Neural cell (in vitro differentiated cells): ENCODE results near the gene GLB1L2. TPM values are rescaled to one million over a fixed set of nuclear protein-coding genes. Genes with fewer than 3 reads are reported as not detected.

Experiments
- H2AFZ ChIP-seq: fragments of 200-600, 300-800 bp; sonication (generic), shearing (Covaris generic); 2 replicates; pipeline ENCODE4 v1.6.0; 2014; ENCODE audit warnings: low read depth, mild to moderate bottlenecking, antibody characterized with exemption, low read length, moderate library complexity
- H3F3A ChIP-seq: fragments of 200-600 bp; shearing (Covaris generic); 2 replicates; pipeline ENCODE4 v1.6.1; 2016; ENCODE audit warnings: mild to moderate bottlenecking, moderate library complexity, mixed read lengths, antibody characterized with exemption, low read length; ENCODE audit not compliant: insufficient read depth, poor library complexity, severe bottlenecking
- H3K27ac ChIP-seq: fragments of 200-600, 300-800 bp; sonication (generic), shearing (Covaris generic); 2 replicates; pipeline ENCODE4 v1.5.1; 2014; ENCODE audit warnings: mild to moderate bottlenecking, low read length, moderate library complexity
- H3K27me3 ChIP-seq: fragments of 300-800, 200-600 bp; sonication (generic), shearing (Covaris generic); 2 replicates; pipeline ENCODE4 v1.6.0; 2014; ENCODE audit warnings: mild to moderate bottlenecking, low read depth, low read length, moderate library complexity; ENCODE audit not compliant: insufficient read depth
- H3K36me3 ChIP-seq: fragments of 300-800, 200-600 bp; sonication (generic), shearing (Covaris generic); 2 replicates; pipeline ENCODE4 v1.5.1; 2014; ENCODE audit warnings: mild to moderate bottlenecking, antibody characterized with exemption, low read length, moderate library complexity; ENCODE audit not compliant: insufficient read depth
- H3K4me2 ChIP-seq: fragments of 300-800, 200-600 bp; sonication (generic), shearing (Covaris generic); 2 replicates; pipeline ENCODE4 v1.6.0; 2014; ENCODE audit warnings: mild to moderate bottlenecking, low read length
- H3K4me3 ChIP-seq: fragments of 300-800, 200-600 bp; sonication (generic), shearing (Covaris generic); 2 replicates; pipeline ENCODE4 v1.5.1; 2014; ENCODE audit warnings: mild to moderate bottlenecking, low read length, moderate library complexity
- H3K79me2 ChIP-seq: fragments of 200-600 bp; shearing (Covaris generic); replicated peaks from 2 replicates; pipeline ENCODE4 v1.6.0; 2014; ENCODE audit warnings: mild to moderate bottlenecking, low read length, moderate library complexity; ENCODE audit not compliant: insufficient read depth
- H3K9ac ChIP-seq: fragments of 300-800, 200-600 bp; sonication (generic), shearing (Covaris generic); 2 replicates; pipeline ENCODE4 v1.6.1; 2016; ENCODE audit warnings: mild to moderate bottlenecking, low read length, mixed read lengths
- H3K9me2 ChIP-seq: fragments of 200-600 bp; shearing (Covaris generic); 2 replicates; pipeline ENCODE4 v1.6.1; 2016; ENCODE audit warnings: mild to moderate bottlenecking, low read length, mixed read lengths; ENCODE audit not compliant: insufficient read depth
- H3K9me3 ChIP-seq: fragments of 200-600, 300-800 bp; sonication (generic), shearing (Covaris generic); 2 replicates; pipeline ENCODE4 v1.6.1; 2016; ENCODE audit warnings: mild to moderate bottlenecking, mixed run types, low read length, moderate library complexity, mixed read lengths
- H4K20me1 ChIP-seq: fragments of 200-600 bp; shearing (Covaris generic); 2 replicates; pipeline ENCODE4 v1.6.1; 2016; ENCODE audit warnings: mild to moderate bottlenecking, mixed run types; ENCODE audit not compliant: insufficient read depth
- CTCF ChIP-seq: fragments of 450-650 bp; IDR thresholded peaks from 2 replicates; pipeline ENCODE4 v1.5.1; 2014; ENCODE audit warnings: antibody characterized with exemption, mild to moderate bottlenecking, moderate library complexity; ENCODE audit not compliant: poor library complexity, severe bottlenecking
- EP300 ChIP-seq: fragments of 450-650 bp; conservative IDR thresholded peaks from 2 replicates; pipeline ENCODE4 v1.6.1; 2014; ENCODE audit warnings: antibody characterized with exemption, mild to moderate bottlenecking, moderate library complexity; ENCODE audit not compliant: poor library complexity, severe bottlenecking
- EZH2 ChIP-seq: fragments of 200-600, 300-800 bp; shearing (Covaris generic), sonication (generic); IDR thresholded peaks from 2 replicates; pipeline ENCODE4 v1.6.1; 2014; ENCODE audit warnings: antibody characterized with exemption, low read length, borderline replicate concordance, mild to moderate bottlenecking; ENCODE audit not compliant: insufficient read depth, poor library complexity, severe bottlenecking
- MXI1 ChIP-seq: fragments of 450-650 bp; conservative IDR thresholded peaks from 2 replicates; pipeline ENCODE4 v1.6.1; 2014; ENCODE audit warnings: antibody characterized with exemption, mild to moderate bottlenecking; ENCODE audit not compliant: poor library complexity, severe bottlenecking
- POLR2AphosphoS5 ChIP-seq: IDR thresholded peaks from 2 replicates; pipeline ENCODE4 v1.6.1; 2012
- RAD21 ChIP-seq: fragments of 450-650 bp; conservative IDR thresholded peaks from 2 replicates; pipeline ENCODE4 v1.6.1; 2014; ENCODE audit warnings: antibody characterized with exemption, mild to moderate bottlenecking, moderate library complexity
- REST ChIP-seq: IDR thresholded peaks from 2 replicates; pipeline ENCODE4 v1.6.1; 2012; ENCODE audit warnings: borderline replicate concordance
- SMC3 ChIP-seq: fragments of 450-650 bp; conservative IDR thresholded peaks from 2 replicates; pipeline ENCODE4 v1.6.1; 2014; ENCODE audit warnings: antibody characterized with exemption, mild to moderate bottlenecking, moderate library complexity; ENCODE audit not compliant: poor library complexity
- TAF1 ChIP-seq: IDR thresholded peaks from 2 replicates; pipeline ENCODE4 v1.6.1; 2012; ENCODE audit warnings: low read depth
- polyA plus RNA-seq: library from polyadenylated mRNA; depleted of rRNA; stranded (reverse); fragments of >200 nt; gene quantifications from 2 replicates; pipeline ENCODE4 v1.2.3, GENCODE V29; 2014

GLB1L2 gene
- polyA plus RNA-seq, 1 donor from 2014 or later, result 1.6 TPM

- Histone ChIP-seq H3F3A (no peaks in the 10 kb centered on the region), H3K27me3 (no peaks in the 10 kb centered on the region), H3K9me2 (no peaks in the 10 kb centered on the region), H3K4me2 (no peak overlapping the region), H4K20me1 (no peaks in the 10 kb centered on the region), H3K9me3 (no peaks in the 10 kb centered on the region), H3K9ac (no peak overlapping the region), H3K36me3 (no peaks in the 10 kb centered on the region), H3K4me3 (no peak overlapping the region), H3K79me2 (no peaks in the 10 kb centered on the region), H2AFZ (no peak overlapping the region), H3K27ac (no peak overlapping the region)
- TF ChIP-seq RAD21 (no peak), SMC3 (no peak), EP300 (no peak), CTCF (no peak), TAF1 (no peak), EZH2 (no peak), POLR2AphosphoS5 (no peak), REST (no peak), MXI1 (no peak)
These were observed 51.0 kb downstream of the GLB1L2 start for GRCh38 chr11:134382830-134383229.

- H3F3A ChIP-seq, result no peaks in the 10 kb centered on the region
- H3K9me3 ChIP-seq, result no peaks in the 10 kb centered on the region
- H3K79me2 ChIP-seq, result no peaks in the 10 kb centered on the region
- no peaks in the 10 kb centered on the region for H3K36me3 ChIP-seq
- no peaks in the 10 kb centered on the region for H3K9me2 ChIP-seq
- H3K27ac ChIP-seq, result no peak overlapping the region
- no peak overlapping the region for H3K9ac ChIP-seq
- H4K20me1 ChIP-seq, result no peaks in the 10 kb centered on the region
- H2AFZ ChIP-seq, result no peak overlapping the region
- TF ChIP-seq EZH2 (no peak), EP300 (no peak), CTCF (no peak), MXI1 (no peak), POLR2AphosphoS5 (no peak), SMC3 (no peak), TAF1 (no peak), RAD21 (no peak), REST (no peak)
- no peak overlapping the region for H3K4me2 ChIP-seq
- no peak overlapping the region for H3K4me3 ChIP-seq
- H3K27me3 ChIP-seq, result no peaks in the 10 kb centered on the region
These were observed 51.9 kb downstream of the GLB1L2 start for GRCh38 chr11:134383576-134384221.
